GM10248 (cell line): Measurements from ENCODE around the gene FXYD3.

Source experiments
- CTCF ChIA-PET: fragments of 300-600 bp; sonication (Branson Sonifier 250); formaldehyde crosslinking; extraction: SDS; loops from one replicate; lab custom pipeline; 2021; ENCODE audit warnings: antibody characterized with exemption; lab: Yijun Ruan, JAX
- POLR2A ChIA-PET: fragments of 350-650 bp; sonication (Branson Sonifier 250); formaldehyde crosslinking; extraction: SDS; loops from one replicate; lab custom pipeline; 2020; ENCODE audit warnings: antibody characterized with exemption; lab: Yijun Ruan, JAX
- DNase-seq: peaks from one replicate; pipeline ENCODE4 v3.0.0; 2012; ENCODE audit errors: extremely low spot score
- TF ChIP-seq, protein P1 (sequence below): IDR thresholded peaks from 2 replicates; pipeline ENCODE4 v1.5.1; 2012; ENCODE audit warnings: mild to moderate bottlenecking, low read depth; ENCODE audit errors: extremely low read depth, missing control alignments, control extremely low read depth

FXYD3 gene

DNA sequence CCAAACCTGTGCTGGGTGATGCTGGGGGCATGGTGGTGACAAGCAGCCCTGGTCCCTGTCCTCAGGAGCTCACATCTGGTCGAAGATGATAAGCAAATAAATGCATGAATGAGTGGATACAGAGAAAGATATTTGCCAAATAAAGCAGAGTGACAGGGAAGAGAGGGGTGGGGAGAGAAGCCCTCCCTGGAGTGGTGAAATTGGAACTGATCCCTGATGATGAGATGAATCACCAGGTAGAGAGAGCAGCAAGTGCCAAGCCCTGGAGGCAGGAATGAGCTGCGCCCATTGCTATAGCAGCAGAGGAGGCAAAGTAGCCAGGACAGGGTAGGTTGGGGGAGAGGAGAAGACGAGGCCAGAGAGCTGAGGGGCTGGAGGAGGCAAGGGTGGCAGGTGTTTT, 52.6 kb downstream of the FXYD3 start:
- TF ChIP-seq, protein P1, sequence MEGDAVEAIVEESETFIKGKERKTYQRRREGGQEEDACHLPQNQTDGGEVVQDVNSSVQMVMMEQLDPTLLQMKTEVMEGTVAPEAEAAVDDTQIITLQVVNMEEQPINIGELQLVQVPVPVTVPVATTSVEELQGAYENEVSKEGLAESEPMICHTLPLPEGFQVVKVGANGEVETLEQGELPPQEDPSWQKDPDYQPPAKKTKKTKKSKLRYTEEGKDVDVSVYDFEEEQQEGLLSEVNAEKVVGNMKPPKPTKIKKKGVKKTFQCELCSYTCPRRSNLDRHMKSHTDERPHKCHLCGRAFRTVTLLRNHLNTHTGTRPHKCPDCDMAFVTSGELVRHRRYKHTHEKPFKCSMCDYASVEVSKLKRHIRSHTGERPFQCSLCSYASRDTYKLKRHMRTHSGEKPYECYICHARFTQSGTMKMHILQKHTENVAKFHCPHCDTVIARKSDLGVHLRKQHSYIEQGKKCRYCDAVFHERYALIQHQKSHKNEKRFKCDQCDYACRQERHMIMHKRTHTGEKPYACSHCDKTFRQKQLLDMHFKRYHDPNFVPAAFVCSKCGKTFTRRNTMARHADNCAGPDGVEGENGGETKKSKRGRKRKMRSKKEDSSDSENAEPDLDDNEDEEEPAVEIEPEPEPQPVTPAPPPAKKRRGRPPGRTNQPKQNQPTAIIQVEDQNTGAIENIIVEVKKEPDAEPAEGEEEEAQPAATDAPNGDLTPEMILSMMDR: no peak
- DNase-seq: no peak
- CTCF ChIA-PET: interaction anchor here (0.9 to 1.2 kb wide), 4 partner anchors 14 to 101 kb away, joined by 3 to 4 read pairs (median 3); partner anchors contain the start of genes FXYD5 and USF2
- POLR2A ChIA-PET: no interaction called here

DNA sequence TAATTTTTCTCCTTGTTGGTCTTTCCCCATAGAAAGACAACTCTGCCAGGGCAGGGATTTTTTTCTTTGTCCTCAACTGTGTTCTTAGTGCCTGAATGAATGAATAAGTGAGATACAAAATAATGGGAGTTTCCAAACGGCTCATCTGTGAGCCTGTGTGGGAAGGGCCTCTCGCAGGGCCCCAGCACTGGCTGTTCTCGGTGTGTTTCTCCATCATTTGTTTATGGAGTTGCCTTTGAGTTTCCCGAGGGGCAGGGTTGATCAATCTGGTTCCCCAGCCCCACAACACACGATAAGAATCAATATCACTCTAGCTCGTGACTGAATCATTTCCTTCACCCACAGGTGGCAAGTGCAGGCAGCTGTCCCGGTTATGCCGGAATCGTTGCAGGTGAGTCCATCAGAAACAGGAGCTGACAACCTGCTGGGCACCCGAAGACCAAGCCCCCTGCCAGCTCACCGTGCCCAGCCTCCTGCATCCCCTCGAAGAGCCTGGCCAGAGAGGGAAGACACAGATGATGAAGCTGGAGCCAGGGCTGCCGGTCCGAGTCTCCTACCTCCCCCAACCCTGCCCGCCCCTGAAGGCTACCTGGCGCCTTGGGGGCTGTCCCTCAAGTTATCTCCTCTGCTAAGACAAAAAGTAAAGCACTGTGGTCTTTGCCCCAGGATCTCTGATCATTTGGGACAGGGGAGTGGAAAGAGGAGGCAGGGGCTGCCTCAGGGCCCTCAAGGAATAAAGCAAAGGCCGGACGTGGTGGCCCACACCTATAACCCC, 53.8 kb downstream of the FXYD3 start:
- no peak for DNase-seq
- POLR2A ChIA-PET: no interaction called here
- CTCF ChIA-PET: interaction anchor here (1.0 to 1.7 kb wide), 3 partner anchors 9 to 34 kb away, joined by 3 to 4 read pairs (median 3); no protein-coding TSS in a partner anchor
- TF ChIP-seq, protein P1: no peak

DNA sequence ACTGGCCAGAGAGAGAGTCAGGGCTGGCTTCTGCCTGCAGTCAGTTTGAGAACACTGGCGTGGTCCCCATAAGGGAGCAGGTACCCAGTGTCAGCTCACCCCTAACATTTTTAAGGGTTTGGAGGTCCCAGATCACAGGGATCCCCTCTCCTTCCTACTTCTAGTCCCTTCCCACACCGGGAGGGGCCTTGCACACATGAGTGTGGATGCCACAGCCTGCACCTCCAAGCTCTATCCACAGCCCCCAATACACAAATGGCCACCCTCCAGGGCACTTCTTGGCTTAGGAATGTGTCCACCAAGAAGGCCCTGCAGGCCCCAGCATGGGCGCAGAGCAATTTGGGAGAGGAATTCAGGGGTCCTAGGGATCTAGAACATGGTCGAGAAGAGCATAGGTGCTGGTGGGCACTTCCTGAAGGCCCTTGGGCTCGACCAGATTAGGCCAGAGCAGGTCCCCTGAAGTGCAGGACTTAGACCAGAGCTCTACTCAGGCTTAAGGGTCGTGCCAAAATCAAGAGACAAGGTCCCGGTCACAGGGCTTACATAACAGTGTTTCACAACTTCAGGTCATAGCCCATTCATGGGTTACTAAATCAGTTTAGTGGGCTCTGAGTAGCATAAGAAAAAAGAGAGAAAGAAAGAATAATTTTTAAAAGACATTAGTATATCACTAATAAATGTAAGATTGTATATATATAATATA, 54.9 kb downstream of the FXYD3 start:
- POLR2A ChIA-PET: no interaction called here
- CTCF ChIA-PET: interaction anchor here (1.3 to 1.7 kb wide), 2 partner anchors 8 to 28 kb away, joined by 3 to 4 read pairs; no protein-coding TSS in a partner anchor
- no peak for DNase-seq
- TF ChIP-seq, protein P1: no peak

DNA sequence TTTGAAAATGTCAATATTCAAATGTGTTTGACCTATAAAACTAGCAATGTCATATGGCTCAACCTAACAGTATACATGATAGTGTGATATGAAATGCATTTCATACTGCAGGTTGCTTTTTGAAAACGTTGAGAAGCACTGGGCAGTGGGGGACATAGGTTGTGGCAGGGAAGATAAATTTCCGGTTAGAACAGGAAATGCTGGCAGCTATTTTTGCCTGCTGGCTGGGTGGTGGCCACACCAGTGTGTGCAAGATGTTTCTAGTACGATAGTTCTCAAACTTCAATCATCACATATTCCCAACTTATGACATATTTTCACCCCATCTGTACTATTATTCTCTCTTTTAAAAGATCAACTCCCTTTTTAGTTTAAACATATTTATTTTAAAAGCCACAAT, 56.1 kb downstream of the FXYD3 start:
- TF ChIP-seq, protein P1: no peak
- ChIA-PET POLR2A (no interaction called here), CTCF (interaction anchor here (1.4 to 2.0 kb wide), 2 partner anchors 18 to 30 kb away, joined by 6 read pairs; partner anchors contain the start of gene FXYD5)
- no peak for DNase-seq
